Keratinocyte (primary cell): Measurements from ENCODE around the gene GH1. TPM values are rescaled to one million over a fixed set of nuclear protein-coding genes. Genes with fewer than 3 reads are reported as not detected.

Source experiments
- DNase-seq: peaks from one replicate; pipeline ENCODE4 v3.0.0-alpha.2; 2011; ENCODE audit warnings: low read depth, missing footprints, low spot score
- FAIRE-seq: peaks from 2 replicates; lab custom pipeline; 2011; peaks lifted over from hg19 to GRCh38; lab: Jason Lieb, UNC
- H2AFZ ChIP-seq: 2 replicates; pipeline ENCODE4 v1.6.0; 2012; ENCODE audit warnings: low read length, control low read depth, inconsistent platforms; ENCODE audit not compliant: control insufficient read depth
- H3K27ac ChIP-seq: 2 replicates; pipeline ENCODE4 v1.5.1; 2011; ENCODE audit warnings: low read length; ENCODE audit not compliant: control insufficient read depth, insufficient read depth
- H3K27me3 ChIP-seq: 3 replicates; pipeline ENCODE4 v1.6.0; 2011; ENCODE audit warnings: low read length; ENCODE audit not compliant: control insufficient read depth, insufficient read depth; ENCODE audit errors: extremely low read depth
- H3K36me3 ChIP-seq, 2 experiments: 2 replicates in 1 of 2; 3 replicates in 1 of 2; pipeline ENCODE4 v1.5.1; 2011; ENCODE audit warnings: low read length in 2 of 2, mild to moderate bottlenecking in 1 of 2; ENCODE audit not compliant: control insufficient read depth in 2 of 2, insufficient read depth in 2 of 2; ENCODE audit errors: extremely low read depth in 1 of 2
- H3K4me1 ChIP-seq: 3 replicates; pipeline ENCODE4 v1.5.1; 2011; ENCODE audit warnings: low read length; ENCODE audit not compliant: control insufficient read depth, insufficient read depth; ENCODE audit errors: extremely low read depth
- H3K4me2 ChIP-seq: 3 replicates; pipeline ENCODE4 v1.6.0; 2011; ENCODE audit warnings: low read depth, low read length; ENCODE audit not compliant: control insufficient read depth, insufficient read depth; ENCODE audit errors: extremely low read depth
- H3K4me3 ChIP-seq, 3 experiments: fragments of 200-600 bp in 1 of 3; sonication (generic) in 1 of 3; 2 replicates in 2 of 3; 3 replicates in 1 of 3; pipeline ENCODE4 v1.5.1; 2011 to 2016; ENCODE audit warnings: low read length in 3 of 3, mild to moderate bottlenecking in 3 of 3, control low read depth in 2 of 3, inconsistent platforms in 1 of 3, low read depth in 1 of 3, mixed read lengths in 1 of 3, mixed run types in 1 of 3, moderate library complexity in 1 of 3; ENCODE audit not compliant: control insufficient read depth in 2 of 3, insufficient read depth in 2 of 3; ENCODE audit errors: extremely low read depth in 1 of 3
- H3K79me2 ChIP-seq: 2 replicates; pipeline ENCODE4 v1.6.0; 2012; ENCODE audit warnings: low read length; ENCODE audit not compliant: control insufficient read depth, insufficient read depth
- H3K9ac ChIP-seq: 3 replicates; pipeline ENCODE4 v1.6.0; 2011; ENCODE audit warnings: low read length; ENCODE audit not compliant: control insufficient read depth, insufficient read depth; ENCODE audit errors: extremely low read depth
- H3K9me1 ChIP-seq: 3 replicates; pipeline ENCODE4 v1.6.0; 2011; ENCODE audit warnings: low read length; ENCODE audit not compliant: control insufficient read depth, insufficient read depth; ENCODE audit errors: extremely low read depth
- H3K9me3 ChIP-seq: 2 replicates; pipeline ENCODE4 v1.5.1; 2012; ENCODE audit warnings: low read depth, low read length; ENCODE audit not compliant: control insufficient read depth
- H4K20me1 ChIP-seq: 3 replicates; pipeline ENCODE4 v1.6.0; 2011; ENCODE audit warnings: low read length; ENCODE audit not compliant: control insufficient read depth, insufficient read depth; ENCODE audit errors: extremely low read depth
- CTCF ChIP-seq, 3 experiments: IDR thresholded peaks in 1 of 3; conservative IDR thresholded peaks in 1 of 3; optimal IDR thresholded peaks in 1 of 3; 2 replicates in 2 of 3; 3 replicates in 1 of 3; pipeline versions ENCODE3 to v1.5.1; 2011; ENCODE audit warnings: low read length in 3 of 3, mild to moderate bottlenecking in 3 of 3, moderate library complexity in 2 of 3, control low read depth in 1 of 3, inconsistent platforms in 1 of 3; ENCODE audit not compliant: insufficient read depth in 2 of 3; ENCODE audit errors: extremely low read depth in 1 of 3
- EZH2 ChIP-seq: IDR thresholded peaks from one replicate; pipeline ENCODE4 v1.6.1; 2012; ENCODE audit warnings: inconsistent platforms, mild to moderate bottlenecking, low read length, moderate library complexity
- dilution Hi-C: fragments of 300-500 bp; cut with MboI; formaldehyde crosslinking; loops from one replicate; pipeline ENCODE4 v1.7.0; 2020; ENCODE audit warnings: low sequenced_read_pairs; ENCODE audit not compliant: extremely low pct_ligation_motif_present
- polyA plus RNA-seq, 5 experiments: library from polyadenylated mRNA; depleted of rRNA in 3 of 5; stranded (reverse) in 3 of 5; stranded (forward) in 1 of 5; unstranded in 1 of 5; fragments of >200 nt; gene quantifications; 1 replicate in 1 of 5; 2 replicates in 3 of 5; 3 replicates in 1 of 5; pipeline versions ENCODE4 v1.2.1 to v1.2.3, GENCODE V29; 2011 to 2012; ENCODE audit warnings: missing spikeins in 2 of 5, low read depth in 1 of 5, low replicate concordance in 1 of 5

The GH1 gene
- polyA plus RNA-seq, 1 donor (not counting 4 experiments of a cell fraction or from before 2014, with no cell fraction given), result not detected

- no peak overlapping the region for H3K4me3 ChIP-seq
- no peaks in the 10 kb centered on the region for H3K36me3 ChIP-seq
- H3K9ac ChIP-seq, result no peak overlapping the region
- FAIRE-seq (no peak), DNase-seq (no peak)
- peaks cover 7% of the 10 kb centered on the region for H3K27me3 ChIP-seq
- no peaks in the 10 kb centered on the region for H3K79me2 ChIP-seq
- H2AFZ ChIP-seq, result no peak overlapping the region
- peaks cover 10% of the 10 kb centered on the region for H3K4me1 ChIP-seq
- no peaks in the 10 kb centered on the region for H3K9me1 ChIP-seq
- H4K20me1 ChIP-seq, result no peaks in the 10 kb centered on the region
- TF ChIP-seq EZH2, result no peak
- no peak for TF ChIP-seq CTCF (optimal IDR thresholded peaks at IDR 0.05 in 1 of 3, IDR thresholded peaks at IDR 0.05 in 1 of 3, conservative IDR thresholded peaks at IDR 0.05 in 1 of 3; ENCODE audit: extremely low read depth in 1 of 3, insufficient read depth in 2 of 3, low read length in 3 of 3)
- no peak overlapping the region for H3K27ac ChIP-seq
- H3K9me3 ChIP-seq, result no peaks in the 10 kb centered on the region
- H3K4me2 ChIP-seq, result no peak overlapping the region
- dilution Hi-C loops, result no loop called here
Measured at GRCh38 chr17:63927464-63928171, 9.0 kb upstream of the GH1 start.

GRCh38 chr17:63926164-63926563, 7.5 kb upstream of the GH1 start:
- dilution Hi-C loops, result no loop called here
- no peaks in the 10 kb centered on the region for H3K9me3 ChIP-seq
- H3K9me1 ChIP-seq, result no peaks in the 10 kb centered on the region
- peaks cover 7% of the 10 kb centered on the region for H3K27me3 ChIP-seq
- H2AFZ ChIP-seq, result no peak overlapping the region
- H3K79me2 ChIP-seq, result no peaks in the 10 kb centered on the region
- no peak overlapping the region for H3K4me3 ChIP-seq
- H3K9ac ChIP-seq, result no peak overlapping the region
- no peaks in the 10 kb centered on the region for H3K36me3 ChIP-seq
- DNase-seq (no peak), FAIRE-seq (no peak)
- no peaks in the 10 kb centered on the region for H4K20me1 ChIP-seq
- peaks cover 10% of the 10 kb centered on the region for H3K4me1 ChIP-seq
- H3K4me2 ChIP-seq, result no peak overlapping the region
- TF ChIP-seq CTCF (optimal IDR thresholded peaks at IDR 0.05 in 1 of 3, IDR thresholded peaks at IDR 0.05 in 1 of 3, conservative IDR thresholded peaks at IDR 0.05 in 1 of 3; ENCODE audit: extremely low read depth in 1 of 3, insufficient read depth in 2 of 3, low read length in 3 of 3) (no peak), EZH2 (no peak)
- H3K27ac ChIP-seq, result no peak overlapping the region
